K562 (cell line): ENCODE measurements around the gene ZNF318. TPM values are rescaled to one million over a fixed set of nuclear protein-coding genes. Genes with fewer than 3 reads are reported as not detected.
A peak's percentile ranks its signal among the peaks of the same experiment; 100 is the strongest.

ENCODE experiments used
- ATAC-seq: fragments of 200-7000 bp; cut with Tn5 transposase; 3 replicates; pipeline ENCODE4 v1.9.1; 2020; ENCODE audit warnings: moderate library complexity
- BruUV-seq: library from RNA; stranded (reverse); fragments of 400-500 nt; replicated peaks from 2 replicates; lab custom pipeline; 2021; lab: Mats Ljungman, UMichigan
- CTCF ChIA-PET: fragments of 300-600 bp; formaldehyde crosslinking; extraction: SDS; loops from one replicate; lab custom pipeline; 2021; ENCODE audit warnings: low intra/inter-chr PET ratio; lab: Yijun Ruan, JAX
- POLR2A ChIA-PET: fragments of 300-600, 350-650 bp; sonication (Branson Sonifier 250); formaldehyde crosslinking; extraction: SDS; loops from one replicate; lab custom pipeline; 2021; ENCODE audit warnings: antibody characterized with exemption, inconsistent platforms; lab: Yijun Ruan, JAX
- DNase-seq, 4 experiments: peaks; one replicate each; pipeline versions ENCODE4 v3.0.0 to v3.0.0-alpha.2; 2011 to 2018; ENCODE audit warnings: low spot score in 3 of 4, mixed read lengths in 3 of 4; ENCODE audit errors: extremely low read depth in 1 of 4
- FAIRE-seq: peaks from 2 replicates; lab custom pipeline; 2011; peaks lifted over from hg19 to GRCh38; lab: Jason Lieb, UNC
- H2AFZ ChIP-seq: 2 replicates; pipeline ENCODE4 v1.6.0; 2011; ENCODE audit warnings: low read depth, low read length, control low read depth, inconsistent platforms
- H3K27ac ChIP-seq: fragments of 200-600 bp; 3 replicates; pipeline ENCODE4 v1.8.0; 2011; ENCODE audit warnings: low read depth, mild to moderate bottlenecking, control low read depth, inconsistent platforms, low read length, moderate library complexity, mixed read lengths; ENCODE audit errors: extremely low read depth
- H3K27me3 ChIP-seq, 2 experiments: fragments of 300-600 bp in 1 of 2; 2 replicates in 1 of 2; 3 replicates in 1 of 2; pipeline versions ENCODE4 v1.6.0 to v1.8.0; 2011; ENCODE audit warnings: inconsistent platforms in 2 of 2, low read length in 2 of 2, mild to moderate bottlenecking in 1 of 2, mixed read lengths in 1 of 2, moderate library complexity in 1 of 2; ENCODE audit not compliant: control insufficient read depth in 2 of 2, insufficient read depth in 2 of 2
- H3K36me3 ChIP-seq: fragments of 300-600 bp; 3 replicates; pipeline ENCODE4 v1.8.0; 2011; ENCODE audit warnings: mild to moderate bottlenecking, low read length, inconsistent platforms; ENCODE audit not compliant: control insufficient read depth, insufficient read depth
- H3K4me1 ChIP-seq, 2 experiments: fragments of 200-600 bp in 1 of 2; replicated peaks in 1 of 2; 2 replicates in 1 of 2; 3 replicates in 1 of 2; pipeline versions ENCODE4 v1.5.1 to v1.8.0; 2011; ENCODE audit warnings: inconsistent platforms in 2 of 2, low read length in 2 of 2, mild to moderate bottlenecking in 1 of 2, mixed read lengths in 1 of 2, moderate library complexity in 1 of 2; ENCODE audit not compliant: control insufficient read depth in 2 of 2, insufficient read depth in 2 of 2
- H3K4me2 ChIP-seq: 2 replicates; pipeline ENCODE4 v1.6.1; 2011; ENCODE audit warnings: low read length, control low read depth, inconsistent platforms, mixed read lengths; ENCODE audit not compliant: insufficient read depth
- H3K4me3 ChIP-seq: fragments of 200-600 bp; sonication (generic), shearing (Covaris generic); 2 replicates; pipeline ENCODE4 v1.5.1; 2016; ENCODE audit warnings: control low read depth, inconsistent platforms
- H3K79me2 ChIP-seq: fragments of 200-600 bp; 3 replicates; pipeline ENCODE4 v1.8.0; 2011; ENCODE audit warnings: low read length, inconsistent platforms; ENCODE audit not compliant: control insufficient read depth, insufficient read depth
- H3K9ac ChIP-seq, 2 experiments: 2 replicates each; pipeline versions ENCODE4 v1.6.0 to v1.6.1; 2011; ENCODE audit warnings: low read depth in 2 of 2, low read length in 2 of 2, control low read depth in 1 of 2, inconsistent platforms in 1 of 2, mild to moderate bottlenecking in 1 of 2, mixed read lengths in 1 of 2; ENCODE audit not compliant: insufficient read depth in 1 of 2
- H3K9me1 ChIP-seq: one replicate; pipeline ENCODE4 v1.6.0; 2011; ENCODE audit warnings: inconsistent platforms, mild to moderate bottlenecking, low read length, moderate library complexity; ENCODE audit not compliant: control insufficient read depth, insufficient read depth
- H3K9me3 ChIP-seq: replicated peaks from 2 replicates; pipeline ENCODE4 v1.5.1; 2011; ENCODE audit warnings: low read depth, low read length, inconsistent platforms; ENCODE audit not compliant: control insufficient read depth, insufficient read depth
- H4K20me1 ChIP-seq: replicated peaks from 2 replicates; pipeline ENCODE4 v1.6.1; 2011; ENCODE audit warnings: low read length, inconsistent platforms, mixed read lengths; ENCODE audit not compliant: control insufficient read depth, insufficient read depth
- GABPB2 ChIP-seq: fragments of 250-450 bp; sonication (Bioruptor Pico); conservative IDR thresholded peaks from 2 replicates; pipeline ENCODE4 v1.5.1; 2021; ENCODE audit warnings: mild to moderate bottlenecking
- KAT7 ChIP-seq: sonication (generic); formaldehyde crosslinking; IDR thresholded peaks from 2 replicates; pipeline ENCODE4 v1.8.0; 2022; ENCODE audit warnings: missing genetic modification reagents, mild to moderate bottlenecking, borderline replicate concordance
- NBN ChIP-seq: fragments of 450-650 bp; IDR thresholded peaks from 2 replicates; pipeline ENCODE4 v1.6.1; 2016; ENCODE audit warnings: low read depth, mild to moderate bottlenecking
- NR2C2 ChIP-seq, 2 experiments: fragments of 200-800 bp in 1 of 2; sonication (Bioruptor generic) in 1 of 2; sonication (generic) in 1 of 2; formaldehyde crosslinking in 1 of 2; IDR thresholded peaks; 2 replicates each; pipeline versions ENCODE4 v1.6.1 to v1.8.0; 2016 to 2022; ENCODE audit warnings: mild to moderate bottlenecking in 1 of 2, missing compliant biosample characterization in 1 of 2, missing genetic modification characterization in 1 of 2, missing genetic modification reagents in 1 of 2
- SRSF9 ChIP-seq: fragments of 200-400 bp; formaldehyde crosslinking; IDR thresholded peaks from 2 replicates; pipeline ENCODE4 v1.6.1; 2017; ENCODE audit warnings: low read depth, low read length, borderline replicate concordance
- TCF7L2 ChIP-seq: fragments of 150-350 bp; IDR thresholded peaks from 2 replicates; pipeline ENCODE4 v1.6.1; 2016; ENCODE audit warnings: low read depth, mild to moderate bottlenecking, low read length, moderate library complexity
- ZNF668 ChIP-seq: fragments of 250-450 bp; sonication (Bioruptor Pico); IDR thresholded peaks from 2 replicates; pipeline ENCODE4 v1.8.0; 2022; ENCODE audit warnings: mild to moderate bottlenecking, inconsistent platforms
- WGBS: fragments of 100-300 bp; shearing (Covaris generic); methylation state at CpG from one replicate; pipeline ENCODE4 v1.1.6; 2016; ENCODE audit warnings: low coverage, mixed read lengths; ENCODE audit not compliant: insufficient coverage; ENCODE audit errors: missing lambda C conversion rate; 5-methylcytosine and 5-hydroxymethylcytosine counted together
- in situ Hi-C: fragments of 300-500 bp; cut with MboI; formaldehyde crosslinking; loops from 4 replicates; pipeline ENCODE4 v1.15.0; 2018; ENCODE audit warnings: inconsistent platforms, mixed read lengths
- intact Hi-C: fragments of 100-400 bp; cut with micrococcal nuclease; formaldehyde crosslinking; loops from 2 replicates; pipeline ENCODE4 v1.14.2; 2022
- polyA plus RNA-seq, 8 experiments: library from polyadenylated mRNA; depleted of rRNA in 4 of 8; stranded (reverse) in 5 of 8; unstranded in 3 of 8; fragments of >200 nt; fragmentation: Nextera tagmentation in 2 of 8; fragmentation: Illumina TruSeq in 1 of 8; extraction: Ambion mirVana in 2 of 8; extraction: Trizol in 1 of 8; gene quantifications; 2 replicates each; pipeline versions ENCODE4 v1.2.1 to v1.2.3, GENCODE V29; 2011 to 2014; ENCODE audit warnings: inconsistent platforms in 1 of 8, missing spikeins in 1 of 8
- total RNA-seq, 7 experiments: library from RNA; depleted of rRNA in 6 of 7; stranded (reverse); fragments of >200 nt in 6 of 7; fragmentation: Illumina TruSeq in 2 of 7; extraction: Trizol in 2 of 7; gene quantifications; 2 replicates each; pipeline versions ENCODE4 v1.2.1 to v1.2.3, GENCODE V29; 2011 to 2021; ENCODE audit warnings: low replicate concordance in 1 of 7

Gene ZNF318
- total and polyA plus RNA-seq, 9 of the 15 experiments (the other 6 are each of a cell fraction or from before 2014, with no cell fraction given): 3.2 to 19.0 (median 9.2) TPM

DNA sequence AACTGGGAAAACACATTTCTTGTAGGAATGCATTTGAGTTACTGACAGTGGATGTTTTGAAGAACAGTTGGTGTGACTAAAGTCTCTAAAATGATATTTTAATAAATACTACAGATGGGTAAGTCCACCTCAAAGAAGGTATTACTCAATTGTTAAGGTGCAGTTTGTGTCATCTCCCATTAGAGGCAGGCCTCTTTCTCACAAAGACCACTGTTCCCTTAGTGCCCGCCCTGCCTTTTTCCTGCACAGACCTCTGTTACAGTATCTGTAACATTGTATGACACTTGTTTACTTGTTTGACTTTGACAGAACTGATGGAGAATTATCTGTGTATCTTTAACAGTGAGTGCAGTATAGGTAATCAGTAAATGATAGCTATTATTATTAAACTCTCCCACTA is 55.6 kb downstream of the ZNF318 start:
- Histone ChIP-seq H3K27ac (no peak overlapping the region), H3K4me2 (no peak overlapping the region), H3K9ac (no peak overlapping the region), H3K4me1 (peaks cover 2 to 19% of the 10 kb centered on the region in 2 experiments), H2AFZ (no peak overlapping the region), H3K9me1 (peaks cover 3% of the 10 kb centered on the region), H3K36me3 (no peaks in the 10 kb centered on the region), H3K9me3 (no peaks in the 10 kb centered on the region), H3K4me3 (no peak overlapping the region), H3K79me2 (no peaks in the 10 kb centered on the region), H3K27me3 (peaks cover 6 to 10% of the 10 kb centered on the region in 2 experiments; a peak in 2 of 5 replicates), H4K20me1 (no peaks in the 10 kb centered on the region)
- intact Hi-C loops (no loop called here), in situ Hi-C loops (no loop called here)
- CTCF ChIA-PET: no interaction called here
- 0% methylated on average over 1 of the region's 1 CpG for WGBS
- no TSS peak for BruUV-seq
- peak; percentile 34; the same call in 1 of the 3 replicates for ATAC-seq
- no peak for FAIRE-seq
- POLR2A ChIA-PET: interaction anchor here (0.9 to 1.5 kb wide), 2 partner anchors 11 to 56 kb away, joined by 3 to 8 read pairs; partner anchors contain the start of gene ZNF318
- TF ChIP-seq GABPB2 (CRISPR knock-in tag) (no peak), ZNF668 (CRISPR knock-in tag) (no peak), SRSF9 (no peak), TCF7L2 (no peak), NBN (no peak), NR2C2 (CRISPR knock-in tag; IDR thresholded peaks at IDR 0.05) (no peak), NR2C2 (tag; IDR thresholded peaks at IDR 0.05) (no peak), KAT7 (CRISPR knock-in tag) (no peak)
- TF ChIP-seq, all 486 proteins: peak for 0
- no peak for DNase-seq
